Fibroblast of villous mesenchyme (primary cell): ENCODE measurements around the gene RHBDD2. TPM values are rescaled to one million over a fixed set of nuclear protein-coding genes. Genes with fewer than 3 reads are reported as not detected.
A peak's percentile ranks its signal among the peaks of the same experiment; 100 is the strongest.
"Not testable (repeated sequence)": the region's sequence is repeated elsewhere in the genome, so short reads cannot be mapped to it uniquely, and the experiment has no call there.

Experiments
- DNase-seq: peaks from one replicate; pipeline ENCODE4 v3.0.0-alpha.2; 2010; ENCODE audit warnings: low read depth
- H3K4me3 ChIP-seq: 2 replicates; pipeline ENCODE4 v1.5.1; 2011; ENCODE audit warnings: low read depth, mild to moderate bottlenecking, low read length
- total RNA-seq: library from RNA; depleted of rRNA; stranded (reverse); fragments of >200 nt; gene quantifications from 2 replicates; pipeline ENCODE4 v1.2.3, GENCODE V29; 2012
- TF ChIP-seq, protein P1 (sequence below): IDR thresholded peaks from 2 replicates; pipeline ENCODE4 v1.5.1; 2012; ENCODE audit warnings: low read depth, mild to moderate bottlenecking, low read length; ENCODE audit not compliant: insufficient read depth

RHBDD2 gene
- total RNA-seq, 1 donor, result 20.7 TPM

DNA sequence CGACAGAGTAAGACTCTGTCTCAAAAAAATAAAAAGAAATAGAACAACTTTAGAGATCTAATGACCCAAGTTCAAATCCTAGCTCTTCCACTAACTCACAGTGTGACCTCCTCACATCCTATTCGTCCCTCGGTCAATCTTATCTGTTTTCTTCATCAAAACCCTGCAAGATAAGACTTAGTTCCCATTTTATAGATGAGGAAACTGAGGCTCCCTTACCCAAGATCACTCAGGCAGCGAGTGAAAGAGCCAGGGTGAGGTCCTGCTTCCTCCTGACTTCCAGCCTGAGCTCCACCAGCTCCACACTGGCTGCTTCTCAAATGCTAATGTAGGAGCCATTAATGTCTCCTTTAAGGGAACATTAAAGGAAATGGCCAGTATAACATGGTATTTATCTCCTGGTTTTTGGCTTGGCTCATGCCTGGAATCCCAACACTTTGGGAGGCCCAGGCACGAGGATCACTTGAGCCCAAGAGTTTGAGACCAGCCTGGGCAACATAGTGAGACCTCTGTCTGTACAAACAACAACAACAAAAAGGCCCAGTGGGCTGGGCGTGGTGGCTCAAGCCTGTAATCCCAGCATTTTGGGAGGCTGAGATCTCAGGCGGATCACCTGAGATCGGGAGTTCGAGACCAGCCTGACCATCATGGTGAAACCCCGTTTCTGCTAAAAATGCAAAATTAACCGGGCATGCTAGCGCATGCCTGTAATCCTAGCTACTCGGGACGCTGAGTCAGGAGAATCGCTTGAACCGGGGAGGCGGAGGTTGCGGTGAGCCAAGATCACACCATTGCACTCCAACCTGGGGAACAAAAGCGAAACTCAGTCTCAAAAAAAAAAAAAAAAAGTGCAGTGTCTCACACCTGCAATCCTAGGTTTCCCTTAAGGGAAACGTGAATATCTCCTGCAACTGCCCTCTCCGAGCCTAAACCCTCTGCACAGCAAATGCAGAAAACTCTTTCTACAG is 3.4 kb upstream of the RHBDD2 start:
- TF ChIP-seq, protein P1, sequence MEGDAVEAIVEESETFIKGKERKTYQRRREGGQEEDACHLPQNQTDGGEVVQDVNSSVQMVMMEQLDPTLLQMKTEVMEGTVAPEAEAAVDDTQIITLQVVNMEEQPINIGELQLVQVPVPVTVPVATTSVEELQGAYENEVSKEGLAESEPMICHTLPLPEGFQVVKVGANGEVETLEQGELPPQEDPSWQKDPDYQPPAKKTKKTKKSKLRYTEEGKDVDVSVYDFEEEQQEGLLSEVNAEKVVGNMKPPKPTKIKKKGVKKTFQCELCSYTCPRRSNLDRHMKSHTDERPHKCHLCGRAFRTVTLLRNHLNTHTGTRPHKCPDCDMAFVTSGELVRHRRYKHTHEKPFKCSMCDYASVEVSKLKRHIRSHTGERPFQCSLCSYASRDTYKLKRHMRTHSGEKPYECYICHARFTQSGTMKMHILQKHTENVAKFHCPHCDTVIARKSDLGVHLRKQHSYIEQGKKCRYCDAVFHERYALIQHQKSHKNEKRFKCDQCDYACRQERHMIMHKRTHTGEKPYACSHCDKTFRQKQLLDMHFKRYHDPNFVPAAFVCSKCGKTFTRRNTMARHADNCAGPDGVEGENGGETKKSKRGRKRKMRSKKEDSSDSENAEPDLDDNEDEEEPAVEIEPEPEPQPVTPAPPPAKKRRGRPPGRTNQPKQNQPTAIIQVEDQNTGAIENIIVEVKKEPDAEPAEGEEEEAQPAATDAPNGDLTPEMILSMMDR, result no peak
- no peak overlapping the region for H3K4me3 ChIP-seq
- DNase-seq, result no peak

DNA sequence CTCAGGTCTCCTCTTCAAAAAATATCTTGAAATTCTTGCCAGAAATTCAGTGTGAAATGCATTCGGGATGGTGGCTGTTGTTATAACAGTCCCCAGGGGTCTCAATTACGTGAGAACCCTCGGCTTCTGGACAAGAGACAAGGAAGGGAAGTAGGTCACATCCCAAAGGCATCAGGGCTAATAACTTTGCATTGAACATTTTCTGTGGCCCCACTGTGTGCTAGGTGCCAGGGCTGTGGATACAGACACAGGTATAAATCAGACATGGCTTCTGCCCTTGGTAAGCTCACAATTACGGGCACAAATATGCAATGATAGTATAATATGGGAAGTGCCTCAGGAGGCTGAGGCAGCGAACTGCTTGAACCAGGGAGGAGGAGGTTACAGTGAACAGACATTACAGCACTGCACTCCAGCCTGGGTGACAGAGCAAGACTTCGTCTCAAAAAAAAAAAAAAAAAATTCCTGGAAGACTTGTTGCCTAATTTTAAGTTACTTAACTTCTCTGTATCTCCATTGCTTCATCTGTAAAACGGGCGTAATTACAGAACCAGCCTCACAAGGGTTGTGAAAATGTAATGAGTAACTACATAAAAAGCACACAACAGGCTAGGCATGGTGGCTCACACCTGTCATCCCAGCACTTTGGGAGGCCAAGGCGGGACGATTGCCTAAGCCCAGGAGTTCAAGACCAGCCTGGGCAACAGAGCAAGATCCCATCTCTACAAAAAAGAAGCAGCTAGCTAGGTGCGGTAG is 2.5 kb upstream of the RHBDD2 start:
- TF ChIP-seq, protein P1, result no peak
- no peak for DNase-seq
- no peak overlapping the region for H3K4me3 ChIP-seq

- H3K4me3 ChIP-seq, result peak overlapping the region; percentile 52
- TF ChIP-seq, protein P1, result no peak
- no peak for DNase-seq
Observed at GRCh38 chr7:75878312-75878768, 494 bp upstream of the RHBDD2 start.

- DNase-seq, result peak; percentile 88
- H3K4me3 ChIP-seq, result peak overlapping the region; percentile 99
- TF ChIP-seq, protein P1, result no peak
Observed at GRCh38 chr7:75879771-75880184, 944 bp downstream of the RHBDD2 start.

GRCh38 chr7:75880242-75880641 is 1.4 kb downstream of the RHBDD2 start:
- TF ChIP-seq, protein P1, result no peak
- DNase-seq, result no peak
- peak overlapping the region; percentile 99 for H3K4me3 ChIP-seq

GRCh38 chr7:75881436-75882095 is 2.7 kb downstream of the RHBDD2 start:
- peak; percentile 12 for DNase-seq
- no peak overlapping the region for H3K4me3 ChIP-seq
- TF ChIP-seq, protein P1, result no peak

DNA sequence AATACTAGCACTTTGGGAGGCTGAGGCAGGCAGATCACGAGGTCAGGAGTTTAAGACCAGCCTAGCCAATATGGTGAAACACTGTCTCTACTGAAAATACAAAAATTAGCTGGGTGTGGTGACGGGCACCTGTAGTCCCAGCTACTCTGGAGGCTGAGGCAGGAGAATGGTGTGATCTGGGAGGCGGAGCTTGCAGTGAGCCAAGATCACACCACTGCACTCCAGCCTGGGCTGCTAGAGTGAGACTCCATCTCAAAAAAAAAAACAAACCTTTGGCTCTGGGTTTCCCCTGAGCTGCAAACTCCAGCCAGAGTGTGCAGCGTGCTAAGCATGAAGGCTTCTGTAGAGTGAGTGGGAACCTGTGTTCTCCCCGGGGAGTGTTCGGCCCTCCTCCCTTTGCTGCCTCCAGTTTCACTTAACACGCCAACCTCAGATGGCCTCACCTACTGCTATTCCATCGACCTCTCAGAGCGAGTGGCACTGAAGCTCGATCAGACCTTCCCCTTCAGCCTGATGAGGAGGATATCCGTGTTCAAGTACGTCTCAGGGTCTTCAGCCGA is 4.5 kb downstream of the RHBDD2 start:
- H3K4me3 ChIP-seq, DNase-seq: not testable (repeated sequence)
